ENCODE data around the gene NLE1. TPM values are rescaled to one million over a fixed set of nuclear protein-coding genes. Genes with fewer than 3 reads are reported as not detected.
"Not testable (repeated sequence)": the region's sequence is repeated elsewhere in the genome, so short reads cannot be mapped to it uniquely, and the experiment has no call there.

The NLE1 gene
- 12.6 TPM for polyA plus RNA-seq (2012; ENCODE audit: missing spikeins)

DNA sequence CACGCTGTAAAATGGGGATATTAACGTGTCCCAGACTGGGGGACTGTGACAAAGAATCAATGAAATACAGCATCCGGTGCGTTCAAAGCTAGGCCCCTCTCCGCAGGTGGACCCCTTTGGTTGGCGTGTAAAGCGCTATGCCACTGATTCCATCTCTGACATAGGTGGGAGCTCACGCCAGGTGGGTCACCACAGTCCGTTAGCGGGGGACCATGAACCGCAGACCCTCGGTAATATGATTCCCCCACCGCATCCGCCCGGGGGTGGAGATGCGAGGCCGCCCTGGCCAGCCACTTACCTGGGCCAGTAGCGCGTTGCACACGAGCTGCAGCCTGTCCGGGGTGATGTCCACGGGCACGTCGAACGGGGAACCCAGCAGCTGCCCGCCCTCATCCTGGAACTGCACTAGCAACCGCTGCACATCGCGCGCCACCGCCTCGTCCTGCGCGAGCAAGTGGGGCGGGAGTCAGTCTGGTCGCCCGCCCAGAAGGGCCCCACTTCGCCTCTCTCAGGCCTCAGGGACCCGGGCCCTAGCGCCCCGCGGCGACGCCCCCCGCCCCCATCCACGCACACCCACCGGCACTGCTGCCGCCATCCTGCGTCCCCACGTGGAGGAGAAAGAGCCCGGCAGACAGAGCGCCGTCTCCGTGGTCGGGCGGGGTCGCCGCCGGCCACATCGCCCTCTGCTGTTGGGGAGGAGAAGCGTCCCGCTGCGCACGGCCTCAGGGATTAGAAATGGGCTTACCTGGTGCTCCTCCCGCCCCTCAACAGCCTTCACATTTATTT, at the start of gene NLE1:
Gene NLE1, minus strand, starts transcription at position 623 of the 786 bp plus-strand sequence. Its CDS starts 28 bp downstream, at position 595.
- DNase-seq (ENCODE audit: insufficient read length) (peak; percentile 86), FAIRE-seq (peak; percentile 96)
- TF ChIP-seq POLR2A (IDR thresholded peaks at IDR 0.05; ENCODE audit: low read depth, low read length) (peak; percentile 81), TAF1 (IDR thresholded peaks at IDR 0.05; ENCODE audit: borderline replicate concordance, low read depth, low read length) (peak; percentile 96), POLR2AphosphoS5 (IDR thresholded peaks at IDR 0.05; ENCODE audit: low read depth, low read length) (peak; percentile 47; the same call in 1 of the 2 replicates)

DNA sequence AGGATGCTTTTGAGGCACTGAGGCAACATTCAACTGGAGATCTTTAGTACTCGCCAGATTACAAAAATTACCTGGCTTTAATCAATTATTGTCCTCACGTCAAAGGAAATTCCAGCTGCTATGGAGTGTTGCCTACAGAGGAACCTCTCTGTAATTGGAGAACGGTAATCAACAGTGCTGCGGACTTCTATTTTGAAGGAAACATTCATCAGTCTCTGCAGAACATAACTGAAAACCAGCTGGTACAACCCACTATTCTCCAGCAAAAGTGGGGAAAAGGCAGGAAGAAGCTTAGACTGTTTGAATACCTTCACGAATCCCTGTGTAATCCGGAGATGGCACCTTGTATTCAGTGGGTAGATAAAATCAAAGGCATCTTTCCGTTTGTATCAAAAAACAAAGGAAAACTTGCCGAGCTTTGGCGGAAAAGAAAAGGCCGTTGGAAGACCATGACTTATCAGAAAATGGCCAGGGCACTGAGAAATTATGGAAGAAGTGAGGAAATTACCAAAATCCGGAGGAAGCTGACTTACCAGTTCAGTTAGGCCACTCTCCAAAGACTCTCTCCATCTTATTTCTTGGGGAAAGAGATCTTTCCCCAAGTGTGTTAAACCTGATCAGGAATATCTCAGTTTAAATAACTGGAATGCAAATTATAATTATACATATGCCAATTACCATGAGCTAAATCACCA, 49.0 kb upstream of the NLE1 start:
- DNase-seq (ENCODE audit: insufficient read length), result no peak
- no peak for FAIRE-seq
- no peak for TF ChIP-seq POLR2A (IDR thresholded peaks at IDR 0.05; ENCODE audit: low read depth, low read length)
- TF ChIP-seq POLR2AphosphoS5 (IDR thresholded peaks at IDR 0.05; ENCODE audit: low read depth, low read length), result no peak
- no peak for TF ChIP-seq TAF1 (IDR thresholded peaks at IDR 0.05; ENCODE audit: borderline replicate concordance, low read depth, low read length)

DNA sequence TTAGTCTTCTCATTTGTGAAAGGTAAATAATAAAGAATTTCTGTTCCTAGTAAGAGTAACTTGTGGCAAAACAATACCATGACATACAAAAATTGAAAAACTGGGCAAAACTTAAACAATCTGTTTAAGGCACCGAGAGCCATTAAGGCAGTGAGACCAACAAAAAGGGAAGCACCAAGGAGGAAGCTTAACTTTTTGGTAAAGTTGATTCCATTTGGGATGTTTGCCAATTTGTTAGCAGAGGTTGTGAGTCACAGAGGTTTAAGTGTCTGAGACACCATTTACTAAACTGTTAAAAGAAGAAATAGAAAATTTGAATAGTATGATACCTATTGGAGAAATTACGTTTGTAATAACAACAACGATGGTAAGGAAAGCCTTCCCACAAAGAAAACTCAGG, 47.2 kb upstream of the NLE1 start:
- FAIRE-seq (no peak), DNase-seq (ENCODE audit: insufficient read length) (no peak)
- no peak for TF ChIP-seq POLR2AphosphoS5 (IDR thresholded peaks at IDR 0.05; ENCODE audit: low read depth, low read length)
- TF ChIP-seq POLR2A (IDR thresholded peaks at IDR 0.05; ENCODE audit: low read depth, low read length), result no peak
- TF ChIP-seq TAF1 (IDR thresholded peaks at IDR 0.05; ENCODE audit: borderline replicate concordance, low read depth, low read length), result no peak

DNA sequence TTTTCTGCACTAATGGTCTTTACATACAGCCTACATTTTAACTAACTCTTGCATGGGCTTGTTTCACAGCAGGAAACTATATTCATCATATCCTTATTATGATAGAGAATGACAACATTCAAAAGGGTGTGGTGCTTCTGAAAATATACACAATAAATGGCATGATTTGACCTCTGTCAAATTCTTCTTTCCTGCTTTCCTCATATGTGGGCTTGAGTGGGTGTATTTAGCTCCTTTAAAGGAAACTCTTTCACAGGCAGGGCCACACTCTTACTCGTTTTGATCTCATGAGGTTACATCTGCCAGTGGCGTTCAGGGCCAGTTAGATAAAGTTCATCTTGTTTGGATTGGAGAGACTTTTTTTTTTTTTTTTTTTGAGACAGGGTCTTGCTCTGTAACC, 46.0 kb upstream of the NLE1 start:
- no peak for DNase-seq (ENCODE audit: insufficient read length)
- TF ChIP-seq POLR2A (IDR thresholded peaks at IDR 0.05; ENCODE audit: low read depth, low read length) (no peak), TAF1 (IDR thresholded peaks at IDR 0.05; ENCODE audit: borderline replicate concordance, low read depth, low read length) (no peak), POLR2AphosphoS5 (IDR thresholded peaks at IDR 0.05; ENCODE audit: low read depth, low read length) (no peak)
- FAIRE-seq, result peak; percentile 14

DNA sequence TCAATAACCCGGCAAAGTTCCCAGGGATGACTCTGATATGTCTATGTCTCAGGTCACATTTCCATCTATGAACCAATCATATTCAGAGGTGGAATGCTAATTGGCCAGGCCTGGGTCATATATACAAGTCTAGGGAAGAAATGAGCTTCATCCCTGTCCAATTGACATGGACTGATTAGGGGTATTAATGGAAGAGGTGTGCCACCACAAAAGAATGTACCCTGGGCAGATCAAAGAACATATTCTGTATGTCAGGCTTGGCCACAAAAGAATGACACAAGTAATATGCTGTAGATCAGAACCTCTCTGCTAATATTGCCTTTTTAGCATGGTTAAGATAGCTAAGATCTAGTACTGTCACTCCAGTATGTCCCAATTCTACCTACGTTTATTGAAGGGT, 45.4 kb upstream of the NLE1 start:
- no peak for FAIRE-seq
- no peak for DNase-seq (ENCODE audit: insufficient read length)
- TF ChIP-seq TAF1 (IDR thresholded peaks at IDR 0.05; ENCODE audit: borderline replicate concordance, low read depth, low read length) (no peak), POLR2A (IDR thresholded peaks at IDR 0.05; ENCODE audit: low read depth, low read length) (no peak), POLR2AphosphoS5 (IDR thresholded peaks at IDR 0.05; ENCODE audit: low read depth, low read length) (no peak)

DNA sequence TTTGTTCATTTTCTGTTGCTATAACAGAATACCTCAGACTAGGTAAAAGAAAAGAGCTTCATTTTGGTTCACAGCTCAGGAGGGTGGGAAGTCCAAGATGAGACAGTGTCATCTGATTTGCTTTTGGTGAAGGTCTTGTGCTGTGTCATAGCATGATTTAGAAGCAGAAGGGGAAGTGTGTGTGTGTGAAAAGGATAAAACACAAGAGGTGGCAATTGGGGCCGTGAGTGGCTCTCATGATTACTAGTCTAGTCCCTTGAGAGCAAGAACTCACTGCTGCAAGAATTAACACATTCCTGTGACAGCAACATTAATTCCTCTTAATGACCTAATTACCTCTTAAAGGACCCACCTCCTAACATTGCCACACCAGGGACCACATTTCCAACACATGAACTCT, 43.7 kb upstream of the NLE1 start:
- no peak for DNase-seq (ENCODE audit: insufficient read length)
- TF ChIP-seq TAF1 (IDR thresholded peaks at IDR 0.05; ENCODE audit: borderline replicate concordance, low read depth, low read length) (no peak), POLR2A (IDR thresholded peaks at IDR 0.05; ENCODE audit: low read depth, low read length) (no peak), POLR2AphosphoS5 (IDR thresholded peaks at IDR 0.05; ENCODE audit: low read depth, low read length) (no peak)
- peak; percentile 27 for FAIRE-seq

DNA sequence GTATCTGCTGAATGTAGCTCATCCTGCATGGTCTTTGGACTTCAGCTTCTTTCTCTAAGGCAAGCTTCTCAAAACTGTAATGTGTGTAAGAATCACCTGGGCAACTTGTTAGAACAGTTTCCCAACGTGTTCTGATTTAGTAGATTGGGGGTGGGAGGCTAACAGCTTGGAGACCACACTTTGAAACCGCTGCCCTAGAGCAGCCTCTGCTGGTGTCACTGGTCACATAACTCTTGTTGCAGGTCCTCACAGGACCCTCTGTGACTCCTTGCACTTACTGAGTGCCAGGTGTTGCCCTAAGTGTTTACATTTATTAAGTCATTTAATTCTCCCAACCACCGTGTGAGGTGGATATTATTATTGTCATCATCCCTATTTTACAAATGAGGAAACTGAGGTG, 42.2 kb upstream of the NLE1 start:
- TF ChIP-seq POLR2A (IDR thresholded peaks at IDR 0.05; ENCODE audit: low read depth, low read length), result no peak
- no peak for TF ChIP-seq POLR2AphosphoS5 (IDR thresholded peaks at IDR 0.05; ENCODE audit: low read depth, low read length)
- no peak for TF ChIP-seq TAF1 (IDR thresholded peaks at IDR 0.05; ENCODE audit: borderline replicate concordance, low read depth, low read length)
- FAIRE-seq, result no peak
- no peak for DNase-seq (ENCODE audit: insufficient read length)

DNA sequence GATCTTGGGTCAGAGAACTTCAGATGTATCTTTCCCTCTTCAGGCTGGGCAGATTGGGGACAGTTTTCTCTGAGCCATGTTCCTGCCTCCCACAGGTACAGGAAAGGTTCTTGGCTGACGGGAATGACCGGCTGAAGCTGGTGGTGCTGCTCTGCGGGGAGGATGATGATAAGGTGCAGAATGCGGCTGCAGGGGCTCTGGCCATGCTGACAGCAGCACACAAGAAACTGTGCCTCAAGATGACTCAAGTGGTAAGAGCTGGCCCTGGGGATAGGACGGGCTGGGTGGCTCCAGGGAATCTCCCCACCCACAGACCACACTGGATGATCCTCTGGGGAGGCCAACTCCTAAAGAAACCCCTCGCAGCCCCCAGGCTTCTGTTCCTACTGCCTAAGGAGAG, 41.2 kb upstream of the NLE1 start:
- no peak for DNase-seq (ENCODE audit: insufficient read length)
- TF ChIP-seq POLR2A (IDR thresholded peaks at IDR 0.05; ENCODE audit: low read depth, low read length) (no peak), TAF1 (IDR thresholded peaks at IDR 0.05; ENCODE audit: borderline replicate concordance, low read depth, low read length) (no peak), POLR2AphosphoS5 (IDR thresholded peaks at IDR 0.05; ENCODE audit: low read depth, low read length) (no peak)
- FAIRE-seq, result no peak

DNA sequence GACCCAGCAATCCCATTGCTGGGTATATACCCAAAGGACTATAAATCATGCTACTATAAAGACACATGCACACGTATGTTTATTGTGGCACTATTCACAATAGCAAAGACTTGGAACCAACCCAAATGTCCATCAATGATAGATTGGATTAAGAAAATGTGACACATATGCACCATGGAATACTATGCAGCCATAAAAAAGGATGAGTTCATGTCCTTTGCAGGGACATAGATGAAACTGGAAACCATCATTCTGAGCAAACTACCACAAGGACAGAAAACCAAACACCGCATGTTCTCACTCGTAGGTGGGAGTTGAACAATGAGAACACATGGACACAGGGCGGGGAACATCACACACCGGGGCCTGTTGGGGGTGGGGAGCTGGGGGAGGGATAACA, 37.3 kb upstream of the NLE1 start:
- not testable (repeated sequence) for FAIRE-seq; DNase-seq (ENCODE audit: insufficient read length)

DNA sequence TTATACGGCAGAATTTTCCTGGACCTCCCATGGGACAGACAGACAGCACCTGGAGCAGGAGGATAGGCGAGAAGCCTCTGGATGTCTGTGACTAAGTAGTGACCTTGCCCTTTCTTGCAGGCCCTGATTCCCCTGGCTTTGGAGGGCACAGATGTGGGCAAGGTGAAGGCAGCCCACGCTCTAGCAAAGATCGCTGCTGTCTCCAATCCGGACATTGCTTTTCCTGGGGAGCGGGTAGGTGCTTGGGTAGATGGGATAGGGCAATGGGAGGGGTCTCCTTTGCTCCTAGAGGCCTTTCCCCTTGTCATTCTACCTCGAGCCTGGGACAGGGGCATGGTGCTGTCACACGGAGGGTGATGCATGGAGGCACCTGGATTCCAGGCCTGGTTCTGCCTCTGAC, 34.8 kb upstream of the NLE1 start:
- no peak for TF ChIP-seq POLR2A (IDR thresholded peaks at IDR 0.05; ENCODE audit: low read depth, low read length)
- no peak for TF ChIP-seq TAF1 (IDR thresholded peaks at IDR 0.05; ENCODE audit: borderline replicate concordance, low read depth, low read length)
- no peak for TF ChIP-seq POLR2AphosphoS5 (IDR thresholded peaks at IDR 0.05; ENCODE audit: low read depth, low read length)
- no peak for DNase-seq (ENCODE audit: insufficient read length)
- no peak for FAIRE-seq

DNA sequence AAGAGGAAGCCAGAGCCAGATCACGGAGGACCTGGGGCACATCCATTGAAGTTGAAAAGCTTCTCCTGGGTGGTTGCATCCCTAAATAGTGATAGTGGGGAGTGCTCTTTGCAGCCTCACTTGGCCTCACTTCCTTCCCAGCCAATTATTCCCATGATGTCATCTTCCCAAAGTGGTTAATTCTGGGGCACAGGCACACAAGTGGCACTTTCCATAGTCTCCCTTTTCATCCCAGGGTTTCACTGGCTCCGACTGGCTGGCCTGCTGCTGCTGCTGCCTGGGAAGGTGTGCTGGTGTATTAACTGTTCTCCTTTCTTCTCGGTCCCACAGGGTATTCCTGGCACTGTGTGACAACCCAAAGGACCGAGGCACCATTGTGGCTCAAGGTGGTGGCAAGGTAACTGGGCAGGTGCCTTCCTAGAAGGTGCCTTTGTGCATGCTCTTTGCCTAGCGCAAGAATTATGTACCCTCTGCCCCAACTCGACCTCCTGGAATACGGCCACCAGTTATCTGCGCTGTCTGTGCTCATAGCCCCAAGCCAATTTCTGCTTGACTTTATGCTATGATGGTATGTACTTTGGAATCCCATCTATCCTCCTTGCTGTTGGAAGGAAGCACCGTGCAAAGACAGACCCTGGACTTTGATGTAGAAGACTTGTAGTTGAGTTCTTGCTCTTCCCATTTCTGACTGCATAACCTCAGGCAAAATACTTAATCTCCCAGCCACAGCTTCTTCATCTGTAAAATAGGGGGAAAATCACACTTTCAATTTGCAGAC, 33.7 kb upstream of the NLE1 start:
- TF ChIP-seq POLR2A (IDR thresholded peaks at IDR 0.05; ENCODE audit: low read depth, low read length), result no peak
- TF ChIP-seq TAF1 (IDR thresholded peaks at IDR 0.05; ENCODE audit: borderline replicate concordance, low read depth, low read length), result no peak
- no peak for TF ChIP-seq POLR2AphosphoS5 (IDR thresholded peaks at IDR 0.05; ENCODE audit: low read depth, low read length)
- no peak for FAIRE-seq
- DNase-seq (ENCODE audit: insufficient read length), result no peak
